ENCODE data around the gene PDE4D.

PDE4D gene

GRCh38 chr5:59497207-59497606 lies 396.3 kb downstream of the PDE4D start:
- Histone ChIP-seq H3K36me3 (ENCODE audit: insufficient read depth, low read length) (no peaks in the 10 kb centered on the region), H3K27ac (ENCODE audit: low read depth, low read length) (no peak overlapping the region), H2AFZ (ENCODE audit: low read length, unreplicated experiment) (no peak overlapping the region), H3K27me3 (ENCODE audit: insufficient read depth, low read length) (peaks cover 82% of the 10 kb centered on the region), H3K4me3 (ENCODE audit: low read depth, low read length) (no peak overlapping the region), H3K4me1 (ENCODE audit: control insufficient read depth, insufficient read depth, low read length, unreplicated experiment) (no peaks in the 10 kb centered on the region), H3K79me2 (ENCODE audit: control insufficient read depth, insufficient read depth, low read length, unreplicated experiment) (no peaks in the 10 kb centered on the region)

DNA sequence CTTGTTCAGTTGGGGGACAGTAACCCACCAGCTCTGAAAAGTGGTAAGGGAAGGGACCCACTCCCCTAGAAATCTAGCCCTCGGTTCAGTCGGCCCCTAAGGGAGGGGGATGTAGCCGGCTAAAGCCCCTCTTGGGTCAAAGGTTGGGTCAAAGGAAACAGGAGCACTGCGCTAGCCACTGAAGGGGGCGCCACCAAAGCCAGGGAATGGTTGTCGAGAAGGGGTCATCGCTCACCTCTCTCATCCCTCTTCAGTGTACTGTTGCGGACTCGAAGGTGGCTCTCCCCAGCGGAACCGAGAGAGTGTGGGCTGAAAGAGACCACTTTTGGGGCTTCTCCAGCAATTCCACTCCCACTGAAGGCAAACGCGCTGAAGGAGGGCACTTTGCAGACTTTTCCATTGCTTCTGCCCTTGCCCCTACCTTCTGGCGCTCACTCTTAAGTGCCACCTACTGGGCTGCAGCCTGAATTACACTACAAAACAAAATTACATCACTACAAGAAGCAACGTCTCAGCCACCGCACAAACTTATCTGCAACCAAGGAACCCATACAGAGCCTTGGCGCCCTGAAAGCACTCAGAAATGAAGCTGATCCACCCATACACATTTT lies 396.9 kb downstream of the PDE4D start:
- H3K27ac ChIP-seq (ENCODE audit: low read depth, low read length) = no peak overlapping the region
- H3K79me2 ChIP-seq (ENCODE audit: control insufficient read depth, insufficient read depth, low read length, unreplicated experiment) = no peaks in the 10 kb centered on the region
- no peaks in the 10 kb centered on the region for H3K36me3 ChIP-seq (ENCODE audit: insufficient read depth, low read length)
- H3K27me3 ChIP-seq (ENCODE audit: insufficient read depth, low read length) = peaks cover 76% of the 10 kb centered on the region
- no peak overlapping the region for H3K4me3 ChIP-seq (ENCODE audit: low read depth, low read length)
- no peaks in the 10 kb centered on the region for H3K4me1 ChIP-seq (ENCODE audit: control insufficient read depth, insufficient read depth, low read length, unreplicated experiment)
- H2AFZ ChIP-seq (ENCODE audit: low read length, unreplicated experiment) = no peak overlapping the region

- Histone ChIP-seq H3K36me3 (ENCODE audit: insufficient read depth, low read length) (no peaks in the 10 kb centered on the region), H3K4me3 (ENCODE audit: low read depth, low read length) (no peak overlapping the region), H3K27ac (ENCODE audit: low read depth, low read length) (no peak overlapping the region), H3K4me1 (ENCODE audit: control insufficient read depth, insufficient read depth, low read length, unreplicated experiment) (peaks cover 9% of the 10 kb centered on the region), H3K79me2 (ENCODE audit: control insufficient read depth, insufficient read depth, low read length, unreplicated experiment) (no peaks in the 10 kb centered on the region), H3K27me3 (ENCODE audit: insufficient read depth, low read length) (peaks cover 37% of the 10 kb centered on the region), H2AFZ (ENCODE audit: low read length, unreplicated experiment) (no peak overlapping the region)
These were observed 401.6 kb downstream of the PDE4D start for GRCh38 chr5:59491945-59492344.

DNA sequence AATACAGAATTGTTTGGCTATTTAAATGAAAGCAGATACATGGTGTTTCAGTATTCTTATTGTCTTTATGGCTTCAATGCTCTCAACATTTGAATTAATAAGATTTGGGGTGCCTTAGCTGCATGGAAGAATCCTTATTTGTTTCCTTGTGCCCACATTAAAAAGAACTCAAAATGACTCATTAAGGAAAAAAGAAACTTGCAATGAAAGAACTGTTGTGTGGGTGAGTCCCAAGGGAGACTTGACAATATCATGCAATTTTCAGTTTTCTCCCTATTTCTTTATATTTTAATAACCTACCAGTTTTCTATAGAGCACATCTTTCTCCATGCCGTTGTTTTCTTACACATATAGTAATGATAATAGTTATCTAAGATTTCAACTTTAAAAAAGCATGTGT lies 404.0 kb downstream of the PDE4D start:
- H2AFZ ChIP-seq (ENCODE audit: low read length, unreplicated experiment) = no peak overlapping the region

GRCh38 chr5:59487772-59488729 lies 405.5 kb downstream of the PDE4D start:
- H2AFZ ChIP-seq (ENCODE audit: low read length, unreplicated experiment) = no peak overlapping the region
- no peaks in the 10 kb centered on the region for H3K36me3 ChIP-seq (ENCODE audit: insufficient read depth, low read length)
- no peaks in the 10 kb centered on the region for H3K79me2 ChIP-seq (ENCODE audit: control insufficient read depth, insufficient read depth, low read length, unreplicated experiment)
- H3K4me1 ChIP-seq (ENCODE audit: control insufficient read depth, insufficient read depth, low read length, unreplicated experiment) = peaks cover 9% of the 10 kb centered on the region
- no peak overlapping the region for H3K4me3 ChIP-seq (ENCODE audit: low read depth, low read length)
- no peak overlapping the region for H3K27ac ChIP-seq (ENCODE audit: low read depth, low read length)
- peaks cover 25% of the 10 kb centered on the region for H3K27me3 ChIP-seq (ENCODE audit: insufficient read depth, low read length)

More for the DNA sequence above, 404.0 kb downstream of the PDE4D start:
- no peak overlapping the region for H3K4me3 ChIP-seq (ENCODE audit: low read depth, low read length)
- no peaks in the 10 kb centered on the region for H3K36me3 ChIP-seq (ENCODE audit: insufficient read depth, low read length)
- H3K4me1 ChIP-seq (ENCODE audit: control insufficient read depth, insufficient read depth, low read length, unreplicated experiment) = peaks cover 9% of the 10 kb centered on the region
- H3K27ac ChIP-seq (ENCODE audit: low read depth, low read length) = no peak overlapping the region
- H3K27me3 ChIP-seq (ENCODE audit: insufficient read depth, low read length) = peaks cover 38% of the 10 kb centered on the region
- H3K79me2 ChIP-seq (ENCODE audit: control insufficient read depth, insufficient read depth, low read length, unreplicated experiment) = no peaks in the 10 kb centered on the region

DNA sequence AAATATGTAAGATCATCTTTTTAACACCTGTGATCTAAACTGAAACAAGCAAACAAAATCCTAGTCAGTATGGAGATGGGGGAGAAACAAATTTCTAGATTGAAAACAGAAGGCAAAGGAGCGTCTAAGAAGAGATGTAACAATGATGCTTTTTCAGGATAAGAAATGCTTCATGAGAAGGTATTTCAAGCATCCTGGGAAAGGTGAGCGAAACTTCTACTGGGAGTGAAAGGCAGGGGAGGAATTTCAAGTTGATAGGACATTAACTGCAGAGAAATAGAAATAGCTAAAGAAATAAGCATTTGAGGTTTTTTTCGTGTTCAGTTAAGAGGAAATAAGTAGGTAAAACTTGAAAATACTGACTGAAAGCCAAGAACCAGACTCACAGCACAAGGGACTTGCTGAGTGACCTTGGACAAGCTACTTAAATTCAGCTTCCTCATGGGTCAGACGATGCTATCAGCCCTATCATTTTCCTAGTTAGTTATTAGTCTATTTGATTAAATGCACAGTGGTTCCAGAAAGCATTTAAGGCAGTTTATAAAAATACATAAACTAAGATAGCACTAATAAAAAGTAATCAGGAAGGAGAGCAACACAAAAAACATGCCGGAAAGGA lies 406.3 kb downstream of the PDE4D start:
- H3K36me3 ChIP-seq (ENCODE audit: insufficient read depth, low read length) = no peaks in the 10 kb centered on the region
- peaks cover 9% of the 10 kb centered on the region for H3K4me1 ChIP-seq (ENCODE audit: control insufficient read depth, insufficient read depth, low read length, unreplicated experiment)
- no peak overlapping the region for H3K4me3 ChIP-seq (ENCODE audit: low read depth, low read length)
- H3K27ac ChIP-seq (ENCODE audit: low read depth, low read length) = no peak overlapping the region
- H3K27me3 ChIP-seq (ENCODE audit: insufficient read depth, low read length) = peaks cover 23% of the 10 kb centered on the region
- no peak overlapping the region for H2AFZ ChIP-seq (ENCODE audit: low read length, unreplicated experiment)
- no peaks in the 10 kb centered on the region for H3K79me2 ChIP-seq (ENCODE audit: control insufficient read depth, insufficient read depth, low read length, unreplicated experiment)

GRCh38 chr5:59486508-59486907 lies 407.0 kb downstream of the PDE4D start:
- Histone ChIP-seq H2AFZ (ENCODE audit: low read length, unreplicated experiment) (no peak overlapping the region), H3K79me2 (ENCODE audit: control insufficient read depth, insufficient read depth, low read length, unreplicated experiment) (no peaks in the 10 kb centered on the region), H3K27me3 (ENCODE audit: insufficient read depth, low read length) (peaks cover 25% of the 10 kb centered on the region), H3K4me3 (ENCODE audit: low read depth, low read length) (no peak overlapping the region), H3K4me1 (ENCODE audit: control insufficient read depth, insufficient read depth, low read length, unreplicated experiment) (peaks cover 9% of the 10 kb centered on the region), H3K27ac (ENCODE audit: low read depth, low read length) (no peak overlapping the region), H3K36me3 (ENCODE audit: insufficient read depth, low read length) (no peaks in the 10 kb centered on the region)

GRCh38 chr5:59485629-59486439 lies 407.7 kb downstream of the PDE4D start:
- H3K36me3 ChIP-seq (ENCODE audit: insufficient read depth, low read length) = no peaks in the 10 kb centered on the region
- peaks cover 9% of the 10 kb centered on the region for H3K4me1 ChIP-seq (ENCODE audit: control insufficient read depth, insufficient read depth, low read length, unreplicated experiment)
- H3K4me3 ChIP-seq (ENCODE audit: low read depth, low read length) = no peak overlapping the region
- H3K27ac ChIP-seq (ENCODE audit: low read depth, low read length) = no peak overlapping the region
- no peak overlapping the region for H2AFZ ChIP-seq (ENCODE audit: low read length, unreplicated experiment)
- H3K27me3 ChIP-seq (ENCODE audit: insufficient read depth, low read length) = peaks cover 27% of the 10 kb centered on the region
- H3K79me2 ChIP-seq (ENCODE audit: control insufficient read depth, insufficient read depth, low read length, unreplicated experiment) = no peaks in the 10 kb centered on the region

- Histone ChIP-seq H3K4me3 (ENCODE audit: low read depth, low read length) (no peak overlapping the region), H3K79me2 (ENCODE audit: control insufficient read depth, insufficient read depth, low read length, unreplicated experiment) (no peaks in the 10 kb centered on the region), H3K27ac (ENCODE audit: low read depth, low read length) (no peak overlapping the region), H3K27me3 (ENCODE audit: insufficient read depth, low read length) (peaks cover 27% of the 10 kb centered on the region), H3K4me1 (ENCODE audit: control insufficient read depth, insufficient read depth, low read length, unreplicated experiment) (peaks cover 9% of the 10 kb centered on the region), H3K36me3 (ENCODE audit: insufficient read depth, low read length) (no peaks in the 10 kb centered on the region), H2AFZ (ENCODE audit: low read length, unreplicated experiment) (no peak overlapping the region)
These were observed 408.4 kb downstream of the PDE4D start for GRCh38 chr5:59485107-59485506.

GRCh38 chr5:59484618-59485017 lies 408.9 kb downstream of the PDE4D start:
- peaks cover 5% of the 10 kb centered on the region for H3K4me1 ChIP-seq (ENCODE audit: control insufficient read depth, insufficient read depth, low read length, unreplicated experiment)
- H2AFZ ChIP-seq (ENCODE audit: low read length, unreplicated experiment) = no peak overlapping the region
- H3K36me3 ChIP-seq (ENCODE audit: insufficient read depth, low read length) = no peaks in the 10 kb centered on the region
- H3K4me3 ChIP-seq (ENCODE audit: low read depth, low read length) = no peak overlapping the region
- H3K27ac ChIP-seq (ENCODE audit: low read depth, low read length) = no peak overlapping the region
- no peaks in the 10 kb centered on the region for H3K79me2 ChIP-seq (ENCODE audit: control insufficient read depth, insufficient read depth, low read length, unreplicated experiment)
- peaks cover 27% of the 10 kb centered on the region for H3K27me3 ChIP-seq (ENCODE audit: insufficient read depth, low read length)
